IPS-18a (cell line): Measurements from ENCODE around the gene MLH3.

ENCODE experiments used
- H3K27ac ChIP-seq: one replicate; pipeline ENCODE4 v1.5.1; 2013; ENCODE audit warnings: low read length
- H3K27me3 ChIP-seq: one replicate; pipeline ENCODE4 v1.6.1; 2013; ENCODE audit warnings: mild to moderate bottlenecking, low read length; ENCODE audit not compliant: control insufficient read depth, insufficient read depth
- H3K36me3 ChIP-seq: one replicate; pipeline ENCODE4 v1.6.1; 2013; ENCODE audit warnings: low read depth, low read length; ENCODE audit not compliant: control insufficient read depth
- H3K4me1 ChIP-seq: one replicate; pipeline ENCODE4 v1.6.1; 2013; ENCODE audit warnings: low read depth, low read length; ENCODE audit not compliant: control insufficient read depth
- H3K4me3 ChIP-seq: one replicate; pipeline ENCODE4 v1.5.1; 2013; ENCODE audit warnings: low read length
- H3K9ac ChIP-seq: one replicate; pipeline ENCODE4 v1.6.1; 2013; ENCODE audit warnings: mild to moderate bottlenecking, low read length, moderate library complexity
- H3K9me3 ChIP-seq: one replicate; pipeline ENCODE4 v1.6.1; 2013; ENCODE audit warnings: low read depth, low read length; ENCODE audit not compliant: control insufficient read depth

MLH3 gene

GRCh38 chr14:74983343-74983742, 67.9 kb downstream of the MLH3 start:
- Histone ChIP-seq H3K27ac (no peak overlapping the region), H3K4me1 (peaks cover 14% of the 10 kb centered on the region), H3K4me3 (no peak overlapping the region), H3K9ac (no peak overlapping the region), H3K9me3 (no peaks in the 10 kb centered on the region), H3K36me3 (no peaks in the 10 kb centered on the region), H3K27me3 (no peaks in the 10 kb centered on the region)

- no peaks in the 10 kb centered on the region for H3K36me3 ChIP-seq
- no peak overlapping the region for H3K27ac ChIP-seq
- H3K4me1 ChIP-seq, result peaks cover 16% of the 10 kb centered on the region
- H3K9ac ChIP-seq, result no peak overlapping the region
- no peak overlapping the region for H3K4me3 ChIP-seq
- no peaks in the 10 kb centered on the region for H3K9me3 ChIP-seq
- no peaks in the 10 kb centered on the region for H3K27me3 ChIP-seq
Measured at GRCh38 chr14:74982661-74983060, 68.6 kb downstream of the MLH3 start.

- no peaks in the 10 kb centered on the region for H3K27me3 ChIP-seq
- no peaks in the 10 kb centered on the region for H3K9me3 ChIP-seq
- H3K27ac ChIP-seq, result no peak overlapping the region
- no peak overlapping the region for H3K9ac ChIP-seq
- no peaks in the 10 kb centered on the region for H3K36me3 ChIP-seq
- H3K4me1 ChIP-seq, result peaks cover 16% of the 10 kb centered on the region
- H3K4me3 ChIP-seq, result no peak overlapping the region
Measured at GRCh38 chr14:74981833-74982232, 69.4 kb downstream of the MLH3 start.

GRCh38 chr14:74981462-74981782, 69.8 kb downstream of the MLH3 start:
- H3K27me3 ChIP-seq, result no peaks in the 10 kb centered on the region
- no peak overlapping the region for H3K4me3 ChIP-seq
- H3K4me1 ChIP-seq, result peaks cover 16% of the 10 kb centered on the region

GRCh38 chr14:74980731-74981461, 70.4 kb downstream of the MLH3 start:
- Histone ChIP-seq H3K4me3 (no peak overlapping the region), H3K4me1 (peaks cover 16% of the 10 kb centered on the region), H3K27me3 (no peaks in the 10 kb centered on the region), H3K27ac (no peak overlapping the region), H3K9me3 (no peaks in the 10 kb centered on the region), H3K36me3 (no peaks in the 10 kb centered on the region), H3K9ac (no peak overlapping the region)

More at GRCh38 chr14:74981462-74981782, 69.8 kb downstream of the MLH3 start:
- Histone ChIP-seq H3K27ac (no peak overlapping the region), H3K9me3 (no peaks in the 10 kb centered on the region), H3K36me3 (no peaks in the 10 kb centered on the region), H3K9ac (no peak overlapping the region)

GRCh38 chr14:74980398-74980730, 70.9 kb downstream of the MLH3 start:
- Histone ChIP-seq H3K9me3 (no peaks in the 10 kb centered on the region), H3K4me1 (peaks cover 16% of the 10 kb centered on the region), H3K9ac (no peak overlapping the region), H3K27ac (no peak overlapping the region), H3K4me3 (no peak overlapping the region), H3K27me3 (no peaks in the 10 kb centered on the region), H3K36me3 (no peaks in the 10 kb centered on the region)

GRCh38 chr14:74979442-74980397, 71.5 kb downstream of the MLH3 start:
- H3K9me3 ChIP-seq, result no peaks in the 10 kb centered on the region
- H3K4me1 ChIP-seq, result peaks cover 17% of the 10 kb centered on the region
- no peak overlapping the region for H3K4me3 ChIP-seq
- H3K36me3 ChIP-seq, result no peaks in the 10 kb centered on the region
- no peak overlapping the region for H3K9ac ChIP-seq
- H3K27me3 ChIP-seq, result no peaks in the 10 kb centered on the region
- H3K27ac ChIP-seq, result no peak overlapping the region

- Histone ChIP-seq H3K9me3 (no peaks in the 10 kb centered on the region), H3K4me1 (peaks cover 24% of the 10 kb centered on the region), H3K4me3 (no peak overlapping the region), H3K27ac (no peak overlapping the region), H3K9ac (no peak overlapping the region), H3K36me3 (no peaks in the 10 kb centered on the region), H3K27me3 (no peaks in the 10 kb centered on the region)
Measured at GRCh38 chr14:74979029-74979428, 72.2 kb downstream of the MLH3 start.

- H3K9me3 ChIP-seq, result no peaks in the 10 kb centered on the region
- peaks cover 29% of the 10 kb centered on the region for H3K4me1 ChIP-seq
- H3K4me3 ChIP-seq, result no peak overlapping the region
- H3K9ac ChIP-seq, result no peak overlapping the region
- no peaks in the 10 kb centered on the region for H3K27me3 ChIP-seq
- H3K27ac ChIP-seq, result no peak overlapping the region
- H3K36me3 ChIP-seq, result no peaks in the 10 kb centered on the region
Measured at GRCh38 chr14:74978416-74978947, 72.8 kb downstream of the MLH3 start.

GRCh38 chr14:74977901-74978385, 73.3 kb downstream of the MLH3 start:
- Histone ChIP-seq H3K36me3 (no peaks in the 10 kb centered on the region), H3K27ac (no peak overlapping the region), H3K9me3 (no peaks in the 10 kb centered on the region), H3K27me3 (no peaks in the 10 kb centered on the region), H3K4me1 (peaks cover 29% of the 10 kb centered on the region), H3K9ac (no peak overlapping the region), H3K4me3 (no peak overlapping the region)

GRCh38 chr14:74977164-74977900, 73.9 kb downstream of the MLH3 start:
- Histone ChIP-seq H3K9ac (no peak overlapping the region), H3K4me3 (no peak overlapping the region)

More at GRCh38 chr14:74977164-74977900, 73.9 kb downstream of the MLH3 start:
- H3K27ac ChIP-seq, result no peak overlapping the region
- H3K36me3 ChIP-seq, result no peaks in the 10 kb centered on the region
- no peaks in the 10 kb centered on the region for H3K27me3 ChIP-seq
- H3K9me3 ChIP-seq, result no peaks in the 10 kb centered on the region
- peaks cover 29% of the 10 kb centered on the region for H3K4me1 ChIP-seq
